B cell (primary cell): ENCODE data around the gene SIAH2. TPM values are rescaled to one million over a fixed set of nuclear protein-coding genes. Genes with fewer than 3 reads are reported as not detected.
A peak's percentile ranks its signal among the peaks of the same experiment; 100 is the strongest.

ENCODE experiments used
- ATAC-seq: fragments of 200-7000 bp; cut with Tn5 transposase; one replicate; pipeline ENCODE4 v1.10.0; 2021; ENCODE audit warnings: low read depth, mild to moderate bottlenecking, moderate number of reproducible peaks, moderate library complexity
- CTCF ChIA-PET: fragments of 350-600 bp; sonication (Branson Sonifier 250); formaldehyde crosslinking; loops from one replicate; lab custom pipeline; 2021; ENCODE audit warnings: antibody characterized with exemption, inconsistent platforms; lab: Charles Lee
- POLR2A ChIA-PET: fragments of 350-600 bp; sonication (Branson Sonifier 250); formaldehyde crosslinking; loops from one replicate; lab custom pipeline; 2021; ENCODE audit warnings: antibody characterized with exemption; lab: Charles Lee
- DNase-seq: peaks from one replicate; pipeline ENCODE4 v3.0.0; 2013
- H2AFZ ChIP-seq: 2 replicates; pipeline ENCODE4 v1.6.1; 2012; ENCODE audit warnings: mild to moderate bottlenecking, low read depth, low read length; ENCODE audit not compliant: insufficient read depth, poor library complexity, severe bottlenecking
- H3K27ac ChIP-seq, 2 donors: 1 replicate in 1 of 2; 2 replicates in 1 of 2; pipeline ENCODE4 v1.5.1; 2012 to 2013; ENCODE audit warnings: low read length in 2 of 2, mild to moderate bottlenecking in 2 of 2, moderate library complexity in 1 of 2
- H3K27me3 ChIP-seq, 4 experiments: fragments of 200-600 bp in 1 of 4; sonication (generic) in 1 of 4; replicated peaks in 1 of 4; 1 replicate in 2 of 4; 2 replicates in 2 of 4; pipeline versions ENCODE4 v1.6.1 to v1.7.0; 2013 to 2016; ENCODE audit warnings: low read length in 3 of 4, mild to moderate bottlenecking in 2 of 4, mixed read lengths in 1 of 4, moderate library complexity in 1 of 4; ENCODE audit not compliant: insufficient read depth in 4 of 4, control insufficient read depth in 3 of 4; ENCODE audit errors: control extremely low read depth in 1 of 4
- H3K36me3 ChIP-seq, 2 experiments: replicated peaks in 1 of 2; 1 replicate in 1 of 2; 2 replicates in 1 of 2; pipeline versions ENCODE4 v1.6.1 to v1.7.1; 2013; ENCODE audit warnings: low read length in 1 of 2; ENCODE audit not compliant: insufficient read depth in 2 of 2, control insufficient read depth in 1 of 2; ENCODE audit errors: control extremely low read depth in 1 of 2, extremely low read depth in 1 of 2
- H3K4me1 ChIP-seq, 2 donors: fragments of 200-600 bp in 1 of 2; sonication (generic) in 1 of 2; 1 replicate in 1 of 2; 2 replicates in 1 of 2; pipeline versions ENCODE4 v1.5.1 to v1.6.1; 2013 to 2017; ENCODE audit warnings: low read length in 2 of 2; ENCODE audit not compliant: control insufficient read depth in 2 of 2, insufficient read depth in 2 of 2
- H3K4me2 ChIP-seq: replicated peaks from 2 replicates; pipeline ENCODE3; 2012; ENCODE audit warnings: mild to moderate bottlenecking, low read depth, low read length; ENCODE audit not compliant: poor library complexity, severe bottlenecking
- H3K4me3 ChIP-seq, 5 experiments: fragments of 200-600 bp in 1 of 5; sonication (generic) in 1 of 5; 1 replicate in 3 of 5; 2 replicates in 2 of 5; pipeline versions ENCODE4 v1.5.1 to v1.7.0; 2011 to 2016; ENCODE audit warnings: low read length in 4 of 5, mild to moderate bottlenecking in 4 of 5, low read depth in 2 of 5, control low read depth in 1 of 5, moderate library complexity in 1 of 5; ENCODE audit not compliant: insufficient read depth in 1 of 5; ENCODE audit errors: control extremely low read depth in 1 of 5, extremely low read depth in 1 of 5
- H3K79me2 ChIP-seq: fragments of 200-600 bp; sonication (generic); one replicate; pipeline ENCODE4 v1.6.0; 2016; ENCODE audit warnings: low read length; ENCODE audit not compliant: control insufficient read depth, insufficient read depth
- H3K9ac ChIP-seq: fragments of 200-600 bp; sonication (generic); 2 replicates; pipeline ENCODE4 v1.6.1; 2017; ENCODE audit warnings: mild to moderate bottlenecking, low read length, moderate library complexity
- H3K9me3 ChIP-seq, 3 donors: one replicate each; pipeline versions ENCODE4 v1.6.1 to v1.7.1; 2013; ENCODE audit warnings: low read length in 2 of 3; ENCODE audit not compliant: control insufficient read depth in 2 of 3, insufficient read depth in 1 of 3; ENCODE audit errors: control extremely low read depth in 1 of 3
- H4K20me1 ChIP-seq: 2 replicates; pipeline ENCODE4 v1.6.0; 2012; ENCODE audit warnings: mild to moderate bottlenecking, low read length; ENCODE audit not compliant: insufficient read depth, control insufficient read depth, poor library complexity, severe bottlenecking
- H3K27ac Mint-ChIP-seq: one replicate; pipeline ENCODE4 v1.8.0; 2021; ENCODE audit warnings: mixed read lengths
- H3K27me3 Mint-ChIP-seq: one replicate; pipeline ENCODE4 v1.8.0; 2021; ENCODE audit warnings: mixed read lengths
- H3K4me1 Mint-ChIP-seq: one replicate; pipeline ENCODE4 v1.8.0; 2021; ENCODE audit warnings: mixed read lengths
- H3K4me3 Mint-ChIP-seq: one replicate; pipeline ENCODE4 v1.8.0; 2021; ENCODE audit warnings: mixed read lengths
- H3K9me3 Mint-ChIP-seq: one replicate; pipeline ENCODE4 v1.8.0; 2022; ENCODE audit warnings: mixed read lengths; ENCODE audit not compliant: insufficient read depth
- EZH2 ChIP-seq: IDR thresholded peaks from 2 replicates; pipeline ENCODE4 v1.6.1; 2012; ENCODE audit warnings: borderline replicate concordance, low read depth, mild to moderate bottlenecking, moderate library complexity, low read length; ENCODE audit not compliant: insufficient read depth, poor library complexity, severe bottlenecking
- WGBS: methylation state at CpG from one replicate; pipeline ENCODE4 v1.1.5; 2013; ENCODE audit warnings: missing lambda C conversion rate; ENCODE audit not compliant: insufficient coverage; 5-methylcytosine and 5-hydroxymethylcytosine counted together
- intact Hi-C: fragments of 100-400 bp; cut with micrococcal nuclease; formaldehyde crosslinking; loops from one replicate; pipeline ENCODE4 v1.10.0; 2022
- polyA plus RNA-seq: library from polyadenylated mRNA; depleted of rRNA; stranded (reverse); fragments of >200 nt; gene quantifications from 2 replicates; pipeline ENCODE4 v1.2.3, GENCODE V29; 2012
- total RNA-seq, 2 donors: library from RNA; stranded (reverse); fragments of 120-200 nt in 1 of 2; gene quantifications; 1 replicate in 1 of 2; 2 replicates in 1 of 2; pipeline versions ENCODE4 v1.2.3 to v1.2.4, GENCODE V29; 2013 to 2022
- TF ChIP-seq, protein P1 (sequence below): fragments of 200-600 bp; IDR thresholded peaks from one replicate; pipeline ENCODE4 v1.8.0; 2022; ENCODE audit warnings: antibody characterized with exemption, mild to moderate bottlenecking

Gene SIAH2
- total and polyA plus RNA-seq, 2 donors (not counting 1 experiment from before 2014, with no cell fraction given): 22.3 to 83.4 TPM

DNA sequence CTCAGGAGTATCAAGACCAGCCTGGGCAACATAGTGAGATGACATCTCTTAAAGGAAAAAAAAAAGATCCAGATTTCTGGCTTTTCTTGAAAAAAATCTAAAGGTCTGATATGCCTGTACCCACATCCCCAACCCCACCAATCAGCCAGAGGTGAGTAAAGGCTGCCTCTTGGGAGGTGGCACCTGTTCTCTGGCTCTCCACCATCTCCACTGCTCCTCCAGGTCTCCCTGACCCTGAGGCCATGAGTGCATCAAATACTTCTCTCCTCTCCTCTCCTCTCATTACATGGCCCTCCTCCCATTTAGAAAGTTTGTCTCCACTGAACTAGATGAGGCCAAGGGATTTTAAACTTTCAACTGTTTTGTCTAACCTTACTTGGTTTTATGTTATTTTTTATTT is 5.2 kb downstream of the SIAH2 start:
- Histone ChIP-seq H3K4me3 (no peak overlapping the region), H3K27ac (peak overlapping the region in 1 of 2 donors; percentile 24), H3K79me2 (peaks cover 90% of the 10 kb centered on the region), H3K27me3 (no peaks in the 10 kb centered on the region), H3K9me3 (no peaks in the 10 kb centered on the region), H2AFZ (no peak overlapping the region), H3K4me2 (no peak overlapping the region), H3K9ac (no peak overlapping the region), H4K20me1 (peaks cover 47% of the 10 kb centered on the region), H3K4me1 (peaks cover 30 to 42% of the 10 kb centered on the region in 2 donors), H3K36me3 (peaks cover 0 to 8% of the 10 kb centered on the region in 2 experiments)
- Mint-ChIP-seq H3K9me3 (no peaks in the 10 kb centered on the region), H3K27ac (no peak overlapping the region), H3K4me3 (no peak overlapping the region), H3K4me1 (peaks cover 67% of the 10 kb centered on the region), H3K27me3 (no peaks in the 10 kb centered on the region)
- ChIA-PET POLR2A (no interaction called here), CTCF (interaction anchor here (0.8 kb wide), 1 partner anchor 9 kb away, joined by 6 read pairs; no protein-coding TSS in a partner anchor)
- no peak for ATAC-seq
- no peak for DNase-seq
- intact Hi-C loops: no loop called here
- TF ChIP-seq, protein P1, sequence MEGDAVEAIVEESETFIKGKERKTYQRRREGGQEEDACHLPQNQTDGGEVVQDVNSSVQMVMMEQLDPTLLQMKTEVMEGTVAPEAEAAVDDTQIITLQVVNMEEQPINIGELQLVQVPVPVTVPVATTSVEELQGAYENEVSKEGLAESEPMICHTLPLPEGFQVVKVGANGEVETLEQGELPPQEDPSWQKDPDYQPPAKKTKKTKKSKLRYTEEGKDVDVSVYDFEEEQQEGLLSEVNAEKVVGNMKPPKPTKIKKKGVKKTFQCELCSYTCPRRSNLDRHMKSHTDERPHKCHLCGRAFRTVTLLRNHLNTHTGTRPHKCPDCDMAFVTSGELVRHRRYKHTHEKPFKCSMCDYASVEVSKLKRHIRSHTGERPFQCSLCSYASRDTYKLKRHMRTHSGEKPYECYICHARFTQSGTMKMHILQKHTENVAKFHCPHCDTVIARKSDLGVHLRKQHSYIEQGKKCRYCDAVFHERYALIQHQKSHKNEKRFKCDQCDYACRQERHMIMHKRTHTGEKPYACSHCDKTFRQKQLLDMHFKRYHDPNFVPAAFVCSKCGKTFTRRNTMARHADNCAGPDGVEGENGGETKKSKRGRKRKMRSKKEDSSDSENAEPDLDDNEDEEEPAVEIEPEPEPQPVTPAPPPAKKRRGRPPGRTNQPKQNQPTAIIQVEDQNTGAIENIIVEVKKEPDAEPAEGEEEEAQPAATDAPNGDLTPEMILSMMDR: no peak
- no peak for TF ChIP-seq EZH2

DNA sequence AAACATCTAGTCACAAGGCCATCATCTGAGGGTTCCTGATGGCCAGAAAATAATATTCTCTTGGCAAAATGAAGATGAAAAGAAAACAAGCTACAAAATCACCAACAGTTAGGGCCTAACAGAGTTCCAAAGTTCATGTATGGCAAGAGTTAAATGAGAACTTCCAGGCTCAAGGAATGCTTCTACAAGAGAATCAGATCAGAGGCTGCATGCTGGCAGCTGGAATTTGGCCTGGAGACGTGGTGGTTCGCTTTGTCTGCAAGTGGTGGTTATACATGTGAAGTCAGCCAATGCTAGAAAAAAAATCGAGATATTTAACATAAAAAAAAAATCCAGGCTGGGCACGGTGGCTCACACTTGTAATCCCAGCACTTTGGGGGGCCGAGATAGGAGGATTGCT is 5.6 kb downstream of the SIAH2 start:
- intact Hi-C loops: no loop called here
- Histone ChIP-seq H3K4me1 (peaks cover 30 to 43% of the 10 kb centered on the region in 2 donors), H3K27ac (no peak overlapping the region), H3K4me3 (no peak overlapping the region), H3K27me3 (no peaks in the 10 kb centered on the region), H3K9ac (no peak overlapping the region), H2AFZ (no peak overlapping the region), H3K36me3 (peaks cover 0 to 8% of the 10 kb centered on the region in 2 experiments), H3K79me2 (peaks cover 93% of the 10 kb centered on the region), H3K4me2 (no peak overlapping the region), H3K9me3 (no peaks in the 10 kb centered on the region), H4K20me1 (peaks cover 51% of the 10 kb centered on the region)
- Mint-ChIP-seq H3K4me1 (peaks cover 70% of the 10 kb centered on the region), H3K27me3 (no peaks in the 10 kb centered on the region), H3K27ac (no peak overlapping the region), H3K9me3 (no peaks in the 10 kb centered on the region), H3K4me3 (no peak overlapping the region)
- DNase-seq: no peak
- ATAC-seq: no peak
- no peak for TF ChIP-seq EZH2
- TF ChIP-seq, protein P1: no peak
- WGBS: no CpG with 5 or more reads among the region's 5 CpGs
- CTCF ChIA-PET: interaction anchor here (1.5 kb wide), 1 partner anchor 36 kb away, joined by 3 read pairs; no protein-coding TSS in a partner anchor
- POLR2A ChIA-PET: no interaction called here
